Measurements from ENCODE around the gene MFNG. TPM values are rescaled to one million over a fixed set of nuclear protein-coding genes. Genes with fewer than 3 reads are reported as not detected.
A peak's percentile ranks its signal among the peaks of the same experiment; 100 is the strongest.

The MFNG gene, protein sequence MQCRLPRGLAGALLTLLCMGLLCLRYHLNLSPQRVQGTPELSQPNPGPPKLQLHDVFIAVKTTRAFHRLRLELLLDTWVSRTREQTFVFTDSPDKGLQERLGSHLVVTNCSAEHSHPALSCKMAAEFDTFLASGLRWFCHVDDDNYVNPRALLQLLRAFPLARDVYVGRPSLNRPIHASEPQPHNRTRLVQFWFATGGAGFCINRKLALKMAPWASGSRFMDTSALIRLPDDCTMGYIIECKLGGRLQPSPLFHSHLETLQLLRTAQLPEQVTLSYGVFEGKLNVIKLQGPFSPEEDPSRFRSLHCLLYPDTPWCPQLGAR
- 100 to 1,000 TPM in 2 of 3 donors, 10 to 100 TPM in 1; 75.3 to 111 (median 110) TPM for total RNA-seq
- 75.7 TPM for total RNA-seq (2013)

DNA sequence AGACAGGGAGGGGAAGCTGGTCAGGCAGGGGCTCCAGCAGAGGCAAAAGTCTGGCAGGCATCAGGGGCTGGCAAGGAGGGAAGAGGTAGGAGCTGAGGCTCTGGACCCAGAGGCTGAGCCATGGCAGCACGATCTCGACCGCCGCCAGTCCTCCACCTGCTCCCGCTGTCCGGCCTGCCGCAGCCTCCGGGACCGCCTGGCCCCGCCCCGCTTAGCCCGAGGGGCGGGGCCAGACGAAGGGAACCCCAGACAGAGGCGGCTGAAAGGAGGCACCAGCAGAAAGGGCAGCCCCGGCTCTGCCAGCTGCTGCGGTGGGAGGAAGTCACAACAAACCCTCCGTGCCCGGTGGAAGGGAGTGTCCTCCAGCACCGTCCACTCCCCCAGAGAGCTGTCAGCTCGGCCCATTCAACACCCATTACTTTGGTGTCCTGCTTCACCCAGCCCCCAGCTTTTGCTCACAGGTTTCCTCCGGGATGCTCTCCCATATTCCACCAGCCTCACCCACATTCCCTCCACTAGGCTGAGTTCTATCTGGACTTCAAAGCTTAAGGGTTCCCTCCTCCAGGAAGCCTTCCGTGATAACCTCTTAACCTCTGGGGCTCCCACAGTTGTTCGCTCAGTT, at the start of gene MFNG:
Gene MFNG (minus strand): TSS at position 161 of the 622 bp plus-strand sequence. CDS start 207 bp downstream, outside the sequence.
- TF ChIP-seq, protein P1, sequence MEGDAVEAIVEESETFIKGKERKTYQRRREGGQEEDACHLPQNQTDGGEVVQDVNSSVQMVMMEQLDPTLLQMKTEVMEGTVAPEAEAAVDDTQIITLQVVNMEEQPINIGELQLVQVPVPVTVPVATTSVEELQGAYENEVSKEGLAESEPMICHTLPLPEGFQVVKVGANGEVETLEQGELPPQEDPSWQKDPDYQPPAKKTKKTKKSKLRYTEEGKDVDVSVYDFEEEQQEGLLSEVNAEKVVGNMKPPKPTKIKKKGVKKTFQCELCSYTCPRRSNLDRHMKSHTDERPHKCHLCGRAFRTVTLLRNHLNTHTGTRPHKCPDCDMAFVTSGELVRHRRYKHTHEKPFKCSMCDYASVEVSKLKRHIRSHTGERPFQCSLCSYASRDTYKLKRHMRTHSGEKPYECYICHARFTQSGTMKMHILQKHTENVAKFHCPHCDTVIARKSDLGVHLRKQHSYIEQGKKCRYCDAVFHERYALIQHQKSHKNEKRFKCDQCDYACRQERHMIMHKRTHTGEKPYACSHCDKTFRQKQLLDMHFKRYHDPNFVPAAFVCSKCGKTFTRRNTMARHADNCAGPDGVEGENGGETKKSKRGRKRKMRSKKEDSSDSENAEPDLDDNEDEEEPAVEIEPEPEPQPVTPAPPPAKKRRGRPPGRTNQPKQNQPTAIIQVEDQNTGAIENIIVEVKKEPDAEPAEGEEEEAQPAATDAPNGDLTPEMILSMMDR (IDR thresholded peaks at IDR 0.05) = no peak
- Mint-ChIP-seq H3K4me1 (peaks cover 59 to 78% of the 10 kb centered on the region in 2 donors), H3K9me3 (no peaks in the 10 kb centered on the region), H3K4me3 (peak within 1 kb of the TSS; percentile 94), H3K36me3 (no peaks in the 10 kb centered on the region), H3K27ac (peak within 1 kb of the TSS; percentile 95 to 96), H3K27me3 (ENCODE audit: low read depth in 2 of 2) (no peaks in the 10 kb centered on the region)
- Histone ChIP-seq H3K27ac (ENCODE audit: low read length) (peak within 1 kb of the TSS; percentile 85), H3K36me3 (ENCODE audit: control insufficient read depth, insufficient read depth, low read length) (no peaks in the 10 kb centered on the region), H3K4me3 (ENCODE audit: low read length) (peak within 1 kb of the TSS; percentile 91), H3K9me3 (ENCODE audit: control insufficient read depth, insufficient read depth, low read length) (no peaks in the 10 kb centered on the region), H3K4me1 (ENCODE audit: control insufficient read depth, insufficient read depth, low read length) (peaks cover 74% of the 10 kb centered on the region), H3K27me3 (ENCODE audit: control insufficient read depth, insufficient read depth, low read length) (no peaks in the 10 kb centered on the region)
- ATAC-seq (peak; percentile 77 to 85 (median 81)), DNase-seq (peak; percentile 70 to 85)
- intact Hi-C loops (cut with micrococcal nuclease) = loop anchor here (5.0 to 10.0 kb wide), 3 partner anchors 81 to 712 kb away; partner anchors contain the start of gene IFT27
- 2% methylated on average over 24 of the region's 24 CpGs for WGBS (ENCODE audit: insufficient coverage)

DNA sequence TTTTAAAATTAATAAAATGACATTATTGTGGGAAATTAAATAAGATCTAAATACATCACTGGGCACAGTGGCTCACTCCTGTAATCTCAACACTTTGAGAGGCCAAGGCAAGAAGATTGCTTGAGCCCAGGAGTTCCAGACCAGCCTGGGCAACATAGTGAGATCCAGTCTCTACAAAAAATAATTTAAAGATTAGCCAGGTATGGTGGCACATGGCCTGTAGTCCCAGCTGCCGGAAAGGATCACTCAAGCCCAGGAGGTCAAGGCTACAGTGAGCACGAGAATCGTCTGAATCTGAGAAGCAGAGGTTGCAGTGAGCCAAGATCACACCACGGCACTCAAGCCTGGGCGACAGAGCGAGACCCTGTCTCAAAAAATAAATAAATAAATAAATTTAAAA, 49.0 kb upstream of the MFNG start:
- H3K4me1 ChIP-seq (ENCODE audit: control insufficient read depth, insufficient read depth, low read length) = peaks cover 22% of the 10 kb centered on the region
- peaks cover 5% of the 10 kb centered on the region for H3K27me3 ChIP-seq (ENCODE audit: control insufficient read depth, insufficient read depth, low read length)
- DNase-seq (no peak), ATAC-seq (no peak)
- no peak overlapping the region for H3K4me3 ChIP-seq (ENCODE audit: low read length)
- no peaks in the 10 kb centered on the region for H3K36me3 Mint-ChIP-seq
- H3K27ac ChIP-seq (ENCODE audit: low read length) = no peak overlapping the region
- no peak overlapping the region for H3K27ac Mint-ChIP-seq
- H3K36me3 ChIP-seq (ENCODE audit: control insufficient read depth, insufficient read depth, low read length) = no peaks in the 10 kb centered on the region
- H3K4me1 Mint-ChIP-seq = peaks cover 7 to 12% of the 10 kb centered on the region in 2 donors
- no peaks in the 10 kb centered on the region for H3K9me3 ChIP-seq (ENCODE audit: control insufficient read depth, insufficient read depth, low read length)
- TF ChIP-seq, protein P1 (IDR thresholded peaks at IDR 0.05) = no peak
- intact Hi-C loops (cut with micrococcal nuclease) = no loop called here
- H3K27me3 Mint-ChIP-seq (ENCODE audit: low read depth in 2 of 2) = peaks cover 18 to 23% of the 10 kb centered on the region in 2 donors
- 93% methylated on average over 3 of the region's 6 CpGs for WGBS (ENCODE audit: insufficient coverage)
- H3K4me3 Mint-ChIP-seq = no peak overlapping the region
- H3K9me3 Mint-ChIP-seq = no peaks in the 10 kb centered on the region

DNA sequence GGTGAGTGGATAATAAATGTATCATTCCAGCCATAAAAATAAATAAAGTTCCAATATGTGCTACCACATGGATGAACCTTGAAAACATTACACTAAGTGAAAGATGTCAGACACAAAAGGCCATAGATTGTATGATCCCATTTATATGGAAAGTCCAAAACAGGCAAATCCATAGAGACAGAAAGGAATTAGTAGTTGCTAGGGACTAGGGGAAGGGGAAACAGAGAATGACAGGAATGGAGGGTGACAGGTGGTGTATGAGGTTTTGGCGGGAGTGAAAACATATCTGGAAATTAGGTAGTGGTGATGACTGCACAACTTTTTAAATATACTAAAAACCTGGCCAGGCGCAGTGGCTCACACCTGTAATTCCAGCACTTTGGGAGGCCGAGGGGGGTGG, 48.3 kb upstream of the MFNG start:
- WGBS (ENCODE audit: insufficient coverage) = 93% methylated on average over 2 of the region's 3 CpGs
- TF ChIP-seq, protein P1 (IDR thresholded peaks at IDR 0.05) = no peak
- no peaks in the 10 kb centered on the region for H3K9me3 ChIP-seq (ENCODE audit: control insufficient read depth, insufficient read depth, low read length)
- intact Hi-C loops (cut with micrococcal nuclease) = no loop called here
- Mint-ChIP-seq H3K9me3 (no peaks in the 10 kb centered on the region), H3K36me3 (no peaks in the 10 kb centered on the region), H3K4me1 (peaks cover 7 to 10% of the 10 kb centered on the region in 2 donors), H3K27ac (no peak overlapping the region), H3K4me3 (no peak overlapping the region), H3K27me3 (ENCODE audit: low read depth in 2 of 2) (peaks cover 18 to 23% of the 10 kb centered on the region in 2 donors)
- no peak for ATAC-seq
- H3K4me3 ChIP-seq (ENCODE audit: low read length) = no peak overlapping the region
- DNase-seq = no peak
- no peak overlapping the region for H3K27ac ChIP-seq (ENCODE audit: low read length)
- no peaks in the 10 kb centered on the region for H3K27me3 ChIP-seq (ENCODE audit: control insufficient read depth, insufficient read depth, low read length)
- no peaks in the 10 kb centered on the region for H3K36me3 ChIP-seq (ENCODE audit: control insufficient read depth, insufficient read depth, low read length)
- peaks cover 15% of the 10 kb centered on the region for H3K4me1 ChIP-seq (ENCODE audit: control insufficient read depth, insufficient read depth, low read length)
